ENCODE measurements around the gene CTNNAL1. TPM values are rescaled to one million over a fixed set of nuclear protein-coding genes. Genes with fewer than 3 reads are reported as not detected.

The CTNNAL1 gene
- total and polyA plus RNA-seq, 2 donors (not counting 3 experiments of a cell fraction or from before 2014, with no cell fraction given), result 29.5 to 76.2 TPM

GRCh38 chr9:108919517-108919916 lies 93.8 kb downstream of the CTNNAL1 start:
- FAIRE-seq (no peak), DNase-seq (ENCODE audit: low read depth, low spot score) (no peak)
- TF ChIP-seq MAX (IDR thresholded peaks at IDR 0.05; ENCODE audit: insufficient read depth, insufficient read length) (no peak), POLR2A (IDR thresholded peaks at IDR 0.05; ENCODE audit: low read depth, low read length) (no peak), JUN (IDR thresholded peaks at IDR 0.05; ENCODE audit: borderline replicate concordance, insufficient read depth, insufficient read length, low read depth) (no peak), POLR2AphosphoS5 (IDR thresholded peaks at IDR 0.05; ENCODE audit: insufficient read depth, low read depth, low read length) (no peak), MYC (IDR thresholded peaks at IDR 0.05; ENCODE audit: low read depth, low read length) (no peak), GATA2 (IDR thresholded peaks at IDR 0.05; ENCODE audit: insufficient read depth, insufficient read length, low read depth, low read length) (no peak), CTCF (IDR thresholded peaks at IDR 0.05; ENCODE audit: extremely low read depth in 1 of 2, insufficient read depth in 1 of 2, low read depth in 1 of 2, low read length in 2 of 2) (no peak), FOS (IDR thresholded peaks at IDR 0.05; ENCODE audit: borderline replicate concordance, insufficient read depth, low read length) (no peak), EZH2 (IDR thresholded peaks at IDR 0.05; ENCODE audit: borderline replicate concordance, low read depth, low read length, severe bottlenecking) (no peak)
- dilution Hi-C loops (cut with MboI; ENCODE audit: extremely low pct_ligation_motif_present, low sequenced_read_pairs) (no loop called here), intact Hi-C loops (cut with micrococcal nuclease) (no loop called here)
- H3K4me2 ChIP-seq (ENCODE audit: insufficient read depth, low read length), result no peak overlapping the region
- H3K27ac ChIP-seq (ENCODE audit: insufficient read depth, low read depth, low read length), result no peak overlapping the region
- H3K9me1 ChIP-seq (replicated peaks; ENCODE audit: control insufficient read depth, extremely low read depth, insufficient read depth, low read length), result no peaks in the 10 kb centered on the region
- H3K27me3 ChIP-seq (ENCODE audit: control insufficient read depth in 2 of 2, insufficient read depth in 2 of 2, low read length in 2 of 2), result no peaks in the 10 kb centered on the region
- H4K20me1 ChIP-seq (replicated peaks; ENCODE audit: control insufficient read depth, extremely low read depth, insufficient read depth, low read length), result no peaks in the 10 kb centered on the region
- no peaks in the 10 kb centered on the region for H3K79me2 ChIP-seq (ENCODE audit: control insufficient read depth, insufficient read depth, low read length)
- ChIA-PET POLR2A (no interaction called here), CTCF (interaction anchor here (0.6 to 1.8 kb wide), 3 partner anchors 24 to 265 kb away, joined by 3 to 5 read pairs (median 3); no protein-coding TSS in a partner anchor)
- H3K4me3 ChIP-seq (replicated peaks in 1 of 3; ENCODE audit: insufficient read depth in 1 of 3, low read depth in 1 of 3, low read length in 3 of 3), result no peak overlapping the region
- no peaks in the 10 kb centered on the region for H3K4me1 ChIP-seq (ENCODE audit: control insufficient read depth, extremely low read depth, insufficient read depth, low read length)
- no peaks in the 10 kb centered on the region for H3K9me3 ChIP-seq (replicated peaks; ENCODE audit: control insufficient read depth, insufficient read depth, low read length)
- no TSS peak for BruUV-seq (replicated peaks)
- H2AFZ ChIP-seq (ENCODE audit: low read depth, low read length), result no peak overlapping the region
- peaks cover 0 to 13% of the 10 kb centered on the region in 2 experiments for H3K36me3 ChIP-seq (ENCODE audit: control insufficient read depth in 2 of 2, extremely low read depth in 1 of 2, insufficient read depth in 2 of 2, low read length in 2 of 2)
- H3K9ac ChIP-seq (replicated peaks; ENCODE audit: extremely low read depth, insufficient read depth, low read length), result no peak overlapping the region
